GM21515 (cell line): ENCODE data around the gene OR13C9.
"Not testable (repeated sequence)": the region's sequence is repeated elsewhere in the genome, so short reads cannot be mapped to it uniquely, and the experiment has no call there.

ENCODE experiments used
- ATAC-seq: cut with Tn5 transposase; IDR thresholded peaks from one replicate; pipeline ENCODE4 v1.9.1; 2021; ENCODE audit not compliant: unreplicated experiment

OR13C9 gene, protein sequence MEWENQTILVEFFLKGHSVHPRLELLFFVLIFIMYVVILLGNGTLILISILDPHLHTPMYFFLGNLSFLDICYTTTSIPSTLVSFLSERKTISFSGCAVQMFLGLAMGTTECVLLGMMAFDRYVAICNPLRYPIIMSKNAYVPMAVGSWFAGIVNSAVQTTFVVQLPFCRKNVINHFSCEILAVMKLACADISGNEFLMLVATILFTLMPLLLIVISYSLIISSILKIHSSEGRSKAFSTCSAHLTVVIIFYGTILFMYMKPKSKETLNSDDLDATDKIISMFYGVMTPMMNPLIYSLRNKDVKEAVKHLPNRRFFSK

DNA sequence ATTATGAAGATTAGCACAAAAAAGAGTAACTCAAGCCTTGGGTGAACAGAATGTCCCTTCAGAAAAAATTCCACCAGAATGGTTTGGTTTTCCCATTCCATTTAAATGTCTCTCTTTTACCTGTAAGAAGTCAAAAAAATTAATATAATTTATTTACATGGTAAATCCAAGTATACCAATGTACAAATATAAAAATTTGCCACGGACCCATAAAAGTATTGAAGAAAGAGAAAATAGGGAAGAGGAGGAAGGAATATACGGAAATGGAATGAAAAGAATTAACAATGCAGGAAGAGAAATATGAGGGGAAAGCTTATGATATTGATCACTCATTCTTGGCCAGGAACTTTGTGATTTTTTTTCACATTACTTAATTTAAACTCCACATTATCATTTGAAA is at the start of gene OR13C9:
Gene OR13C9 (minus strand): TSS at position 101 of the 400 bp plus-strand sequence. CDS start 0 bp downstream, at position 101.
- no peak for ATAC-seq

DNA sequence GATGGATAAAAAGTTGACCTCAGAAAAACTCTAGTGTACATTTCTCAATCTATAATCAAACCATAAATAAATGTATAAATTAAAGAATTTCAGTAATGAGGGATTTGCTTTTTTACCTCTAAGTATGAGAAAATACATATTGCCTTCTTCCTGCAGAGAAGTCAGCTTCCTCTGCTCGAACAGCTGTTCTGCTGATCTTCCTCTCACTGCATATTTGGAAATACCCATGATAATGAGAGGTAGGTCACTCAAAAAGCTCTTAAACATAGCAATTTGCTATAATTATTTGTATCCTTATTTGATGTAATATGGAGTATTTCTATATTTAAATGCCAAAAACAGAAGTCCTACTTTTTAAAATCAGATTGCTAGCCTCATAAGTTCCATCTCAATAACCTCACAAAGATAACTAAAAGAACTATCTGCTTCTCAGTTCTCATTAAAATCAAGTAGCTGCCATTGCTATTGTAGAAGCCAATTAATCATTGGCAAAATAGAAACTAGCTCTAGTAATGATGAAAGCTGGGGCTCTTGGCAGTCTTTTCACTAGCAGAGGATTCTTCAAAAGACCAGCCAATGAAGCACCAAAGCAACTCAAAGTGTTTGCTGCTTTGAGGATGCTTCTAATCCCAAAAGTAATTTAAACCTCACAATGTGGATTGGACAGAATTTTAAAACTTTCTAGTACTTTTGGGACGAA is 40.6 kb upstream of the OR13C9 start:
- ATAC-seq = no peak

DNA sequence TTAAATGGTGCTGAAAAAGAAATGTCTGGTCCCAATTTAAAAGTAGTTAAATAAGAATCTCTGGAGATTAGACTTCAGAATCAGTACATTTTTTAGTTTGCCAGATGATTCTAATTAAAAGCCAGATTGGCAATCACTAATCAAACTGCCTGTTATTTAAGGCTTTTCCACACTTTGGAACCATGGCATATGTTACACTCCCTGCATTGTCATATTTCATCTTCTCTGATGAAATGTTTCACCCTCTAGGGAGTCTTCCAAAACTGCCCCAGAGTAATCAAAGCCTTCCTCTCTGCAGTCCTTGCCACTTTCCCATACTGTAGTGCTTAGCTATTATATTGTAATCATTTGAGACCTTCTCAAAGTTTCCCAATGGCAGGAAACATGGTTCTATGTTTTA is 17.5 kb upstream of the OR13C9 start:
- no peak for ATAC-seq

DNA sequence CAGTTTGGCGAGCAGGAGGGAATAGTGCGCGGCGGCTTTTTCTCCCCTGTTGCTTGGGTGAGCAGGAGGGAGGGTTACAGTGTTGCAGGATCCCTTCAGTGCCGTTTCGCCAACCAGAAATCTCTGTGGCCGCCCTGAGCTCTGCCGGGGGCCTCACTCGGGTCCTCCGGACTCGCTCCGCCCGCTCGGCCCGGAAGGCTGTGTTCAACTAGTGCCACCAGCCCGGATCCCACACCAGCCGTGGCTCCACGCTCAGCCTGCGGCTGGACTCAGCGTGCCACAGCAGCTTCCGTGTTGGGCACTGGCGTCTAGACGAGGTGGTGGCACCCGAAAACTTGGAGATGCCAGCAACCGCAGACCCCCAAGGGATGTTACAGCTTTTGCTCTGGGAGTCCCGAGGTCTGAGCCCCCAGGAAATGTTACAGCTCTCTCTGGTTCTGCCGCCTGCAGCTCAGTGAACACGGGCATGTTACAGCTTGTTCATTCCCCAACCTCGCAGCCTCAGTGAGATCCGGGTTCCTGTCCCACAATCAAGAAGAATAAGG is 16.0 kb upstream of the OR13C9 start:
- ATAC-seq = no peak

DNA sequence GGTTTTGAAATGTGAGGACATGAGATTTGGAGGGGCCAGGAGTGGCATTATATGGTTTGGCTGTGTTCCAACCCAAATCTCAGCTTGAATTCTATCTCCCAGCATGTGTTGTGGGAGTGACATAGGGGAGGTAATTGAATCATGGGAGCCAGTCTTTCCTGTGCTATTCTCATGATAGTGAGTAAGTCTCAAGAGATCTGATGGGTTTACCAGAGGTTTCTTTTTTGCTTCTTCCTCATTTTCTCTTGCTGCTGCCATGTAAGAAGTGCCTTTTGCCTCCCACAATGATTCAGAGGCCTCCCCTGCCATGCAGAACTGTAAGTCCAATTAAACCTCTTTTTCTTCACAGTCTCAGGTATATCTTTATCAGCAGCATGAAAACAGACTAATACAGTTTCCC is 8.0 kb upstream of the OR13C9 start:
- ATAC-seq = not testable (repeated sequence)

DNA sequence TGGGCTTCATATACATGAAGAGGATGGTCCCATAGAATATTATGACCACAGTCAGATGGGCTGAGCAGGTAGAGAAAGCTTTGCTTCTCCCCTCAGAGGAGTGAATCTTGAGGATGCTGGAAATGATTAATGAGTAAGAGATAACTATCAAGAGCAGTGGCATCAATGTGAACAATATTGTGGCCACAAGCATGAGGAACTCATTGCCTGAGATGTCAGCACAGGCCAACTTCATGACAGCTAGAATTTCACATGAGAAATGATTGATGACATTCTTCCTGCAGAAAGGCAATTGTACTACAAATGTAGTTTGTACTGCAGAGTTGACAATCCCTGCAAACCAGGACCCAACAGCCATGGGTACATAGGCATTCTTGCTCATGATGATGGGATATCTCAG is 586 bp downstream of the OR13C9 start:
- ATAC-seq = no peak

DNA sequence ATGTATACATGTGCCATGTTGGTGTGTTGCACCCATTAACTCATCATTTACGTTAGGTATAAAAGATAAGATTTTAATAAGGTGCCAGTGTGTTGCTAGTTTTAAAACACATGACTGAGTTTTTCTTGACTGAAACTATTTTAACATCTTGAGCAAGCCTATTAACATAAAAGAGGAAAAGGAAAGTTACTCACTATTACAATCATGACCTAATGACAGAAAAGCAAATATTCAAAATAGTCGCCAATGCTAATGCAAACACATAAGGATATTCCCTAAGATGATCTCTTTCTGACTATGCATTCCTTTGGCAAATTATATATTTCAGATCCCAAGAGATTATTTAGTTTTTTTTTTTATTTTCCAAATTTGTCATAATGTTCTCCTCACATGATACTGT is 6.8 kb downstream of the OR13C9 start:
- no peak for ATAC-seq

DNA sequence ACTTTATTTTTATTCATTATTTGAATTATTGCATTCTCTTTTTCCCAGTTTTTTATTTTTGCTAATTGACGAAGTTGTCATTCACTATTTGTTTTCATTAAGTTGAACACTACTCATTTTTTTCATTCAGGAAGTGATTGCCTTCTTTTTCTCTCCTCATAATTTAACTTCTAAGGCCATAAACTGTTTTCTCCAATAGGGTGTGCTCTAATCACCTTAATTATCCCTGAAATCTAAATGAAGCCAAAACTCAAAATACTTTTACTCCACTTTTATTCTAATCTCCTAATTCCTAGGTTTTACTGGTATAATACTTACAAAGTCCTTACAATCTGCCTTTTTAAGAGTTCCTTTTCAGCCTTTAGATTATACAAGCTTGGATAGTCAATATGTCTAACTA is 9.7 kb downstream of the OR13C9 start:
- ATAC-seq = no peak

DNA sequence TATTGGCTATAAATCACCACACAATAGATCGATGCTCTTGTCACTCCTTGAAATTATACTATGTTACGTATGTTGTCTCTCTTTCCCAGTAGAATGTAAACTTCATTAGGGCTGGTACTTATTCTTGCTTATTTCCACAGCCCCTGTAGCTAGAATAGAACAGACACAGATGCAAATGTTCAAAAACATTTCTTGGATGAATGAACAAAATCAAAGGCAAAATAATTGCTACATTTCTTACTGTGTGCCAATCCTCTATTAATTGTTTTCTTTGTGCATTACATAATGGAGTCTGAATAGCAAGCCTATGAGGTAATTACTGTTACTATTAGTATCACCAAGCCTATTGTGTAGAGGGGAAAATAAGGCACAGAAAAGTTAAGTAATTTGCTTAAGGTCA is 11.9 kb downstream of the OR13C9 start:
- no peak for ATAC-seq

DNA sequence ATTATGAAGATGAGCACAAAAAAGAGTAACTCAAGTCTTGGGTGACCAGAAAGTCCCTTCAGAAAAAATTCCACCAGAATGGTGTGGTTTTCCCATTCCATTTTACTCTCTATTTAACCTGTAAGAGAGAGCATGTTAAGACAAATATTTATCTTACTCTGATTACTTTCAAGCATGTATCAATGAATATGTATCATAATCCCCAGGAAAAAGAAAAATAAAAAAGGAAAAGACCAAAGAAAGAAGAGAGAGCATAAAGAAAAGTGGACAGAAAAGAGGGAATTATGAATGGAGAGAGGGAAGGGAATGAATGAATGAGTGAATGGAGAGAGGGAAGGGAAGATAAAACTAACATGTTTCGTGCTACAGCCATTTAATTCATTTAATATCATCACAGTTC is 12.5 kb downstream of the OR13C9 start, which contains the start of gene OR13C2:
Gene OR13C2 (minus strand): TSS at position 101 of the 400 bp plus-strand sequence. CDS start 0 bp downstream, at position 101.
- ATAC-seq = not testable (repeated sequence)

DNA sequence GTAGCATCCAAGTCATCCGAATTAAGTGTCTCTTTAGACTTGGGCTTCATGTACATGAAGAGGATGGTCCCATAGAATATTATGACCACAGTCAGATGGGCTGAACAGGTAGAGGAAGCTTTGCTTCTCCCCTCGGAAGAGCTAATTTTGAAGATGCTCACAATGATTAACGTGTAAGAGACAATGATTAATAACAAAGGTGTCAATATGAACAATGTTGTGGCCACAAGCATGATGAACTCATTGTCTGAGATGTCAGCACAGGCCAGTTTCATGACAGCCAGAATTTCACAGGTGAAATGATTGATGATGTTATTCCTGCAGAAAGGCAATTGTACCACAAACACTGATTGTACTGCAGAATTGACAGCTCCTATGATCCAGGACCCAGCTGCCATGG is 13.2 kb downstream of the OR13C9 start:
- ATAC-seq = no peak

DNA sequence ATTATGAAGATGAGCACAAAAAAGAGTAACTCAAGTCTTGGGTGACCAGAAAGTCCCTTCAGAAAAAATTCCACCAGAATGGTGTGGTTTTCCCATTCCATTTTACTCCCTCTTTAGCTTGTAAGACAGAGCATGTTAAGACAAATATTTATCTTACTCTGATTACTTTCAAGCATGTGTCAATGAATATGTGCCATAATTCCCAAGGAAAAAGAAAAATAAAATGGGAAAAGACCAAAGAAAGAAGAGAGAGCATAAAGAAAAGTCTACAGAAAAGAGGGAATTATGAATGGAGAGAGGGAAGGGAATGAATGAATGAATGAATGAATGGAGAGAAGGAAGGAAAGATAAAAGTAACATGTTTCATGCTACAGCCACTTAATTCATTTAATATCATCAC is 18.7 kb downstream of the OR13C9 start, which contains the start of gene OR13C5:
Gene OR13C5 (minus strand): TSS at position 101 of the 400 bp plus-strand sequence. CDS start 0 bp downstream, at position 101.
- ATAC-seq = not testable (repeated sequence)

DNA sequence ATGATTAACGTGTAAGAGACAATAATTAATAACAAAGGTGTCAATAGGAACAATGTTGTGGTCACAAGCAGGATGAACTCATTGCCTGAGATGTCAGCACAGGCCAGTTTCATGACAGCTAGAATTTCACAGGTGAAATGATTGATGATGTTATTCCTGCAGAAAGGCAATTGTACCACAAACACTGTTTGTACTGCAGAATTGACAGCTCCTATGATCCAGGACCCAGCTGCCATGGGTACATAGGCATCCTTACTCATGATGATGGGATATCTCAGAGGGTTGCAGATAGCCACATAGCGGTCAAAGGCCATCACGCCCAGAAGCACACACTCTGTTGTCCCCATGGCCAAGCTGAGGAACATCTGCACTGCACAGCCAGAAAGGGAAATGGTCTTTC is 19.3 kb downstream of the OR13C9 start:
- not testable (repeated sequence) for ATAC-seq

DNA sequence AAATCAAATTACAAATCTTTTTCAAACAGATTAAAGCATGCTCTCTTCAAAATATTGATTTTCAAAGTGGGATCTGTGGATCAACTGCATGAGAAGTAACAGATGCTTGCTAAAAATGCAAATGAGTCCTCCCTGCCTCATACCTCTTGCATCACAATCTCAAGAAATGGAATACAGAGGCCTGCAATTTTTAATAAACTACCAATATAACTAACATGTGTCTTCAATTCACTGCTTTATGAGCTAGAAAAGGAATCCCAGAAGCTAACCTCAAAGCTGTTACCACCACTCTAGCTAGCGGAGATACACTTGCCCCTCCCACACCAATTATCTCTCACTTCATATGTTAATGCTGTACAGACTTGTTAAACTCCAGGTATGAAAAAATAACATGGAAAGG is 28.4 kb downstream of the OR13C9 start:
- ATAC-seq = no peak

DNA sequence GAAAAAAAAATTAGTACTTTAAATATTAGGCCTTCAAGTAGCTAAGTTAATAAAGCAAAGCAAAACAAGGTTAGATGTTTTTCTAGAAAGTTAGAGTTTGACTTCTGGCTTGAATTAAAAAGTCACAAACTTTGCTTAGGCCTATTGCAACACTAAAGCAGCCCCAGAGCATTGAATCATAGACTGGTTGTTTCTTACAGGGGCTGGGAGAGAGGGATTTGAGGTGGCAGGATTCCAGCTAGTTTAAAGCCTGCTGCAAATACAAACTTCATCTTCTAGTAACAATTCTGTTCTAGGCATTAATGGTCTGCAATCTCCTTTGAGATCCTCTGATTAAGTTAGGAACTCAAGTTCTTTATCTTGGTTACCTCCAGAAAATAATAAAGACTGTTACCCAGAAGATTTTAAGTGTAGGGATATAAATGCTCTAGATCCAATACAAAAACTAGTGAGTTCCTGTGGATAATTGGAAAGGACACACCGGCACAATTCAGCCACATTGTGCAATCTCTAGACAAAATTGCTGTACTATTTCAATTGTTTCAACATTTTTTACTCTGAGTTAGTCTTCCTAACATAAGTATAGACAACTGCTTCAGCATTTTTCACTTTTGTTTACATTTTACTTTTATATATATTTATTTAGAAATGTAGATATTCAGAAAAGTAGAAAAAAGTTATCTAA is 31.4 kb downstream of the OR13C9 start:
- ATAC-seq = no peak

DNA sequence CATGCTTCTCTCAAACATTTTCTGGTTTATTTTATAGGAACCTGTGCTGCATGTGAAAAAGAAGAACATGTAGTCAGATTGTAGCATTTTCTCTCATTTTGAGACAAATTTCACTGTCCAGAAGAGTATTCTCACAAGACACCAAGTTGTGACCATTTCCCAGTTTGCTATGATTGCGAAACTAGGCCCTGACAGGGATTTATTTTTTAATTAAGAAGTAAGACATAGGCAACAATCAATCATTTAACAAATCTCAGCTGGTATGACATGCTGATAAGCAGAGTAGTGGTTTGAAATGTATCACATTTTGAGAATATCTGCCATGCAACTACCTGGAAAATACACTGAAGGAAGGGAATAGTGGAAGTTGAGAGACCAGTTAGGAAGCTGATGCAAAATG is 37.4 kb downstream of the OR13C9 start:
- no peak for ATAC-seq

DNA sequence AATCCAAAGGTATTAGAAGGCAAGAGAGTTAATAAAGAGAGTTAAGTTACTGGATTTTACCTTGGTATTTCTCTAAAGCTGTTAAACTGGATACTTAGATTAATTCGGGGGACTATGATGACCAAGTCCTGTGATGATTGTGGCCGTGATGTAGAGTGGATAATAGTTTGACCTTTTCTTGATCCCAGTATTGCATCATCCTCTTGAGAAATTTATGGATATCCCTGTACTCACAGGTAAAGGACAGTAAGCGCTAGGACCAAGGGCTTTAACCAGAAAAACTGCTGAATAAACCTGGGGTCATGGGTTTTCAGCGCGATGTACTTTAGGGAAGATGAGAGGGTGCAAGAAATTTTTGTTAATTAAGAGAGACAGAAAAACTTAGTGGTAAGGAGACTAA is 40.7 kb downstream of the OR13C9 start:
- no peak for ATAC-seq

DNA sequence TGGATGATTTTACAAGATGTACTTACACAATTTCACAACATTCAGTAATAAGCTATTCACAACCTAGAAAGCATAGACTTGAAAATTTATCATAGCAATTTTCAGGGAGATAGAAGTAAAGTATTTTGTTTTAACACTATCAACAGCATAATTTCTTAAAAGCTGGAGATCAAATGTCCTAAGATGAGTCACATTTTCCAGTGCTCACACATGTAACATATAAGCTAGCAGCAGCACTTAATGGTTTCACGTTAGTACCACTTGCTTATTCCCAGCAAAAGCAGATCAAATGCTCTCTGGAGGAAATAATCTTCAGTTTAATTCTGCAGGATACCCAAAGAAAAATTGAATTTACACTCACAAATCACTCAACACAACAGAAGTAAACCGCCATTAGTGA is 42.5 kb downstream of the OR13C9 start:
- no peak for ATAC-seq

DNA sequence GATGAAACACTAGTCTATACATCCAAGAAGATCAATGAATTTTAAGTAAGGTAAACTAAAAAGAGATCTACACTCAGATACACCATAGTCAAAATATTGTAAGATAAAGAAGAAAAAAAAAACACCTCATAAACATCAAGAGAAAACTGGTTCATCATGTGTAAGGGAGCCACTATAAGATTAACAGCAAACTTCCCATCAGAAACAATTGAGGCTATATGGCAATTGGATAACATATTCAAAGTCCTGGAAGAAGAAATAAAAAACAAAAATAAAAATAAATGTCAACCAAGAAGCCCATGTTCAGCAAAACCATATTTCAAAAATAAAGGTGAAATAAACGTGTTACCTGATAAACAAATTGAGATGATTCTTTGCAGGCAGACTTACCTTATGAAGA is 45.4 kb downstream of the OR13C9 start:
- no peak for ATAC-seq

DNA sequence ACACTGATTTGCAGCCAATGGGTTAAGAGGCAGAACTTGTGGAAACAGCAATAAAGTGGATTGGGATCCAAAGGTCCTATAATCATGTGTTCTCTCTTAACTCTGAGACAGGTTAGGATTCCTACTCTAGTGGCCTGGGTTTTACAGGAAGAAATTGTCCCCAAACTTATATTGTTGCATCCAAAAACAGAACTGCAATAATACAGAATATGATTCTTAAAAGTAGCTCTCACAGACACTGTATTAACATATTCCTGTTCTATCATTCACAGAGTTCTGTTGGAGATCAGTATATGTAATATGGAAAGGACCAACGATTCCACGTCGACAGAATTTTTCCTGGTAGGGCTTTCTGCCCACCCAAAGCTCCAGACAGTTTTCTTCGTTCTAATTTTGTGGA is 49.1 kb downstream of the OR13C9 start, which contains the start of gene OR13C8:
Gene OR13C8 (plus strand): TSS at position 301 of the 400 bp plus-strand sequence. CDS start 0 bp downstream, at position 301.
- no peak for ATAC-seq
